Smooth muscle cell (in vitro differentiated cells): ENCODE data around the gene CALCOCO1. TPM values are rescaled to one million over a fixed set of nuclear protein-coding genes. Genes with fewer than 3 reads are reported as not detected.
A peak's percentile ranks its signal among the peaks of the same experiment; 100 is the strongest.

Source experiments
- DNase-seq: peaks from one replicate; lab custom pipeline; 2025; ENCODE audit not compliant: unreplicated experiment; lab: John Stamatoyannopoulos, UW
- H2AFZ ChIP-seq: fragments of 200-600 bp; sonication (generic); 2 replicates; pipeline ENCODE4 v1.6.0; 2016; ENCODE audit warnings: antibody characterized with exemption, low read depth, mild to moderate bottlenecking
- H3F3A ChIP-seq: fragments of 200-600 bp; sonication (generic); 2 replicates; pipeline ENCODE4 v1.6.0; 2017; ENCODE audit warnings: antibody characterized with exemption, low read depth
- H3K27ac ChIP-seq: fragments of 200-600 bp; sonication (generic); 2 replicates; pipeline ENCODE4 v1.5.1; 2016; ENCODE audit warnings: low read depth, mild to moderate bottlenecking
- H3K27me3 ChIP-seq: fragments of 200-600 bp; sonication (generic); 2 replicates; pipeline ENCODE4 v1.6.1; 2016; ENCODE audit warnings: low read depth, mild to moderate bottlenecking
- H3K36me3 ChIP-seq: fragments of 200-600 bp; sonication (generic); 2 replicates; pipeline ENCODE4 v1.5.1; 2016; ENCODE audit warnings: low read depth
- H3K4me1 ChIP-seq: fragments of 200-600 bp; sonication (generic); 2 replicates; pipeline ENCODE4 v1.5.1; 2016; ENCODE audit warnings: low read depth
- H3K4me2 ChIP-seq: fragments of 200-600 bp; sonication (generic); 2 replicates; pipeline ENCODE4 v1.6.0; 2016; ENCODE audit warnings: mild to moderate bottlenecking
- H3K4me3 ChIP-seq: fragments of 200-600 bp; sonication (generic); 2 replicates; pipeline ENCODE4 v1.5.1; 2016; ENCODE audit warnings: mild to moderate bottlenecking
- H3K79me2 ChIP-seq: fragments of 200-600 bp; sonication (generic); 2 replicates; pipeline ENCODE4 v1.6.0; 2016; ENCODE audit warnings: low read depth, mild to moderate bottlenecking
- H3K9ac ChIP-seq: fragments of 200-600 bp; sonication (generic); 2 replicates; pipeline ENCODE4 v1.6.0; 2016; ENCODE audit warnings: low read depth
- H3K9me3 ChIP-seq: fragments of 200-600 bp; sonication (generic); replicated peaks from 2 replicates; pipeline ENCODE4 v1.5.1; 2016; ENCODE audit warnings: low read depth
- H4K20me1 ChIP-seq: fragments of 200-600 bp; sonication (generic); 2 replicates; pipeline ENCODE4 v1.6.0; 2016; ENCODE audit warnings: low read depth
- WGBS: methylation state at CpG from one replicate; pipeline ENCODE4 v1.1.7; 2016; ENCODE audit warnings: low lambda C conversion rate; 5-methylcytosine and 5-hydroxymethylcytosine counted together
- polyA plus RNA-seq: library from polyadenylated mRNA; unstranded; fragments of >200 nt; fragmentation: Nextera tagmentation; extraction: Ambion mirVana; gene quantifications from 2 replicates; pipeline ENCODE4 v1.2.1, GENCODE V29; 2016
- total RNA-seq: library from RNA; depleted of rRNA; stranded (reverse); fragments of >200 nt; gene quantifications from 2 replicates; pipeline ENCODE4 v1.2.3, GENCODE V29; 2014
- TF ChIP-seq, protein P1 (sequence below): fragments of 200-600 bp; sonication (generic); IDR thresholded peaks from 2 replicates; pipeline ENCODE4 v1.5.1; 2017; ENCODE audit warnings: borderline replicate concordance, mild to moderate bottlenecking, antibody characterized with exemption; ENCODE audit not compliant: insufficient read depth, poor library complexity, severe bottlenecking

Gene CALCOCO1
- total and polyA plus RNA-seq, 2 experiments from 2014 or later: 46.5 to 52.0 TPM

DNA sequence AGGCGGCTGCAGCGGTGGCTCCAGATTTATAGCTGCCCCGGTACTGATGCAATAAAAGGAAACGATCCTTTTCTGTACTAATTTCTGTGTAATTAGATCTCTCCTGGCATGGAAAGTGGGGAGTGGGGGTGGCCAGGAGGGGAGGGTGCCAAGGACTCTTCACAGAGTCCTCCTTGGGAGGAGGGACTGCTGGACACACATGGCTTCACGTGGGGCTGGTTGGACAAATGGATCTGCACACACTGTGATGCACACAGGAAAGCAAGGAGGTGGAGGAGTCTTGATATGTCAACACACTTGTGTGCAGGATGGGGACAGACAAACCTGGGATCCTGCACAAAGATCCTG, 27.6 kb downstream of the CALCOCO1 start:
- Histone ChIP-seq H3K27ac (no peak overlapping the region), H3K79me2 (no peaks in the 10 kb centered on the region), H3K27me3 (peaks cover 92% of the 10 kb centered on the region), H3K4me3 (no peak overlapping the region), H3F3A (no peaks in the 10 kb centered on the region), H3K4me1 (peaks cover 19% of the 10 kb centered on the region), H4K20me1 (no peaks in the 10 kb centered on the region), H3K36me3 (no peaks in the 10 kb centered on the region), H2AFZ (no peak overlapping the region), H3K9ac (no peak overlapping the region), H3K9me3 (no peaks in the 10 kb centered on the region), H3K4me2 (no peak overlapping the region)
- TF ChIP-seq, protein P1, sequence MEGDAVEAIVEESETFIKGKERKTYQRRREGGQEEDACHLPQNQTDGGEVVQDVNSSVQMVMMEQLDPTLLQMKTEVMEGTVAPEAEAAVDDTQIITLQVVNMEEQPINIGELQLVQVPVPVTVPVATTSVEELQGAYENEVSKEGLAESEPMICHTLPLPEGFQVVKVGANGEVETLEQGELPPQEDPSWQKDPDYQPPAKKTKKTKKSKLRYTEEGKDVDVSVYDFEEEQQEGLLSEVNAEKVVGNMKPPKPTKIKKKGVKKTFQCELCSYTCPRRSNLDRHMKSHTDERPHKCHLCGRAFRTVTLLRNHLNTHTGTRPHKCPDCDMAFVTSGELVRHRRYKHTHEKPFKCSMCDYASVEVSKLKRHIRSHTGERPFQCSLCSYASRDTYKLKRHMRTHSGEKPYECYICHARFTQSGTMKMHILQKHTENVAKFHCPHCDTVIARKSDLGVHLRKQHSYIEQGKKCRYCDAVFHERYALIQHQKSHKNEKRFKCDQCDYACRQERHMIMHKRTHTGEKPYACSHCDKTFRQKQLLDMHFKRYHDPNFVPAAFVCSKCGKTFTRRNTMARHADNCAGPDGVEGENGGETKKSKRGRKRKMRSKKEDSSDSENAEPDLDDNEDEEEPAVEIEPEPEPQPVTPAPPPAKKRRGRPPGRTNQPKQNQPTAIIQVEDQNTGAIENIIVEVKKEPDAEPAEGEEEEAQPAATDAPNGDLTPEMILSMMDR: no peak
- 75% methylated on average over 5 of the region's 5 CpGs for WGBS
- no peak for DNase-seq

DNA sequence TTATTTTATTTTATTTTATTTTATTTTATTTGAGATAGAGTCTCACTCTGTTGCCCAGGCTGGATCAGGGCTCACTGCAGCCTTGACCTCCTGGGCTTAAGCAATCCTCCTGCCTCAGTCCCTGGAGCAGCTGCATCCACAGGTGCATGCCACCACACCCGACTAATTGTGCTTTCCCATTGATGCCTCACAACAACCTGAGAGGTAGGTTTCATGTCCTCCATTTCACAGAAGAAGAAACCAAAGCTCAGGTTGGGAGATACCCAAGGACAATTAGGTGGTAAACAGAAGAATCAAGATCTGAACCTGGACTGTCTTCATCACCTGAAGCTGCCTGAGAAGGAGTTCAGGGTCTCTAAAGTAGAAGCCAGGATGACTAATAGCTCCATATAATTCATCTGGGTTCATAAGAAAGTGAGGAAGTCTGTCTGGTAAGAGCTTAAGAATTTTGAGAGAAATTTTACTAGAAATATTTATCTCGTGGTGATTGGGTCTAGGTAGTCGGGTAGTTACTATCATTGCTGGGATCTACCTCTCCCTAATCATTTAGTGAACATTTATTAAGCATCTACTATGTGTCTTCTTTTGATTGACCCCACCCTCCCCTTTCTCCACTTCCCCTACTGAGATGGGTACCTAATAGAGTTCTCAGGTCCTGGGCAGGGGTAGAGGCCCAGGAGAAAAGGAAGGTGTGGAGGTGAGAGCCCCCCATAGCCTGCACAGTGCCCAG, 28.1 kb downstream of the CALCOCO1 start:
- Histone ChIP-seq H3K4me1 (peaks cover 19% of the 10 kb centered on the region), H3F3A (no peaks in the 10 kb centered on the region), H4K20me1 (no peaks in the 10 kb centered on the region), H3K79me2 (no peaks in the 10 kb centered on the region), H3K27ac (no peak overlapping the region), H3K27me3 (peaks cover 92% of the 10 kb centered on the region), H3K4me2 (no peak overlapping the region), H3K9ac (no peak overlapping the region), H2AFZ (no peak overlapping the region), H3K4me3 (no peak overlapping the region), H3K36me3 (no peaks in the 10 kb centered on the region), H3K9me3 (no peaks in the 10 kb centered on the region)
- TF ChIP-seq, protein P1: no peak
- DNase-seq: no peak
- 70% methylated on average over 3 of the region's 3 CpGs for WGBS

- Histone ChIP-seq H3F3A (no peaks in the 10 kb centered on the region), H3K9me3 (no peaks in the 10 kb centered on the region), H3K4me2 (peak overlapping the region; percentile 84), H3K27me3 (peaks cover 99% of the 10 kb centered on the region), H3K4me3 (peak overlapping the region; percentile 42), H3K4me1 (peaks cover 19% of the 10 kb centered on the region), H3K79me2 (no peaks in the 10 kb centered on the region), H3K9ac (no peak overlapping the region), H3K27ac (no peak overlapping the region), H4K20me1 (no peaks in the 10 kb centered on the region), H2AFZ (peak overlapping the region; percentile 32), H3K36me3 (no peaks in the 10 kb centered on the region)
- TF ChIP-seq, protein P1: no peak
- 37% methylated on average over 21 of the region's 24 CpGs for WGBS
- DNase-seq: no peak
Observed at GRCh38 chr12:53696655-53697331, 30.5 kb downstream of the CALCOCO1 start.
